Endothelial cell of umbilical vein (primary cell): ENCODE data around the gene DUOXA1. TPM values are rescaled to one million over a fixed set of nuclear protein-coding genes. Genes with fewer than 3 reads are reported as not detected.
"Not testable (repeated sequence)": the region's sequence is repeated elsewhere in the genome, so short reads cannot be mapped to it uniquely, and the experiment has no call there.

Experiments used
- BruUV-seq: library from RNA; stranded (reverse); fragments of 400-500 nt; replicated peaks from 2 replicates; lab custom pipeline; 2021; lab: Mats Ljungman, UMichigan
- CTCF ChIA-PET: fragments of 300-600, 350-600 bp; sonication (Branson Sonifier 250); formaldehyde crosslinking; loops from one replicate; lab custom pipeline; 2021; ENCODE audit warnings: antibody characterized with exemption, inconsistent platforms; lab: Charles Lee
- POLR2A ChIA-PET: fragments of 300-600, 350-600 bp; sonication (Branson Sonifier 250); formaldehyde crosslinking; loops from one replicate; lab custom pipeline; 2021; ENCODE audit warnings: antibody characterized with exemption, inconsistent platforms; lab: Charles Lee
- DNase-seq: peaks from one replicate; pipeline ENCODE4 v3.0.0-alpha.2; 2011; ENCODE audit warnings: low read depth, low spot score
- FAIRE-seq: peaks from 2 replicates; lab custom pipeline; 2011; peaks lifted over from hg19 to GRCh38; lab: Jason Lieb, UNC
- H2AFZ ChIP-seq: 2 replicates; pipeline ENCODE4 v1.6.0; 2012; ENCODE audit warnings: low read depth, low read length, control low read depth, inconsistent platforms
- H3K27ac ChIP-seq: 2 replicates; pipeline ENCODE4 v1.5.1; 2011; ENCODE audit warnings: low read depth, mild to moderate bottlenecking, control low read depth, low read length, moderate library complexity; ENCODE audit not compliant: insufficient read depth
- H3K27me3 ChIP-seq, 2 experiments: 2 replicates each; pipeline versions ENCODE4 v1.6.0 to v1.6.1; 2011; ENCODE audit warnings: low read length in 2 of 2, mixed read lengths in 1 of 2; ENCODE audit not compliant: control insufficient read depth in 2 of 2, insufficient read depth in 2 of 2
- H3K36me3 ChIP-seq, 2 experiments: 2 replicates in 1 of 2; 3 replicates in 1 of 2; pipeline ENCODE4 v1.5.1; 2011; ENCODE audit warnings: low read length in 2 of 2, mild to moderate bottlenecking in 1 of 2, moderate library complexity in 1 of 2; ENCODE audit not compliant: control insufficient read depth in 2 of 2, insufficient read depth in 2 of 2; ENCODE audit errors: extremely low read depth in 1 of 2
- H3K4me1 ChIP-seq: 3 replicates; pipeline ENCODE4 v1.5.1; 2011; ENCODE audit warnings: mild to moderate bottlenecking, low read length; ENCODE audit not compliant: control insufficient read depth, insufficient read depth; ENCODE audit errors: extremely low read depth
- H3K4me2 ChIP-seq: 2 replicates; pipeline ENCODE4 v1.6.1; 2011; ENCODE audit warnings: low read length, control low read depth, mixed read lengths; ENCODE audit not compliant: insufficient read depth
- H3K4me3 ChIP-seq, 3 experiments: fragments of 200-600 bp in 1 of 3; sonication (generic), shearing (Covaris generic) in 1 of 3; replicated peaks in 1 of 3; 2 replicates each; pipeline ENCODE4 v1.5.1; 2011 to 2016; ENCODE audit warnings: control low read depth in 3 of 3, low read length in 3 of 3, mild to moderate bottlenecking in 2 of 3, inconsistent platforms in 1 of 3, low read depth in 1 of 3, moderate library complexity in 1 of 3; ENCODE audit not compliant: insufficient read depth in 1 of 3
- H3K79me2 ChIP-seq: 2 replicates; pipeline ENCODE4 v1.6.0; 2012; ENCODE audit warnings: low read length, inconsistent platforms; ENCODE audit not compliant: control insufficient read depth, insufficient read depth
- H3K9ac ChIP-seq: replicated peaks from 2 replicates; pipeline ENCODE3; 2011; ENCODE audit warnings: low read length, control low read depth; ENCODE audit not compliant: insufficient read depth; ENCODE audit errors: extremely low read depth
- H3K9me1 ChIP-seq: replicated peaks from 3 replicates; pipeline ENCODE4 v1.6.0; 2011; ENCODE audit warnings: mild to moderate bottlenecking, low read length; ENCODE audit not compliant: control insufficient read depth, insufficient read depth; ENCODE audit errors: extremely low read depth
- H3K9me3 ChIP-seq: replicated peaks from 2 replicates; pipeline ENCODE4 v1.5.1; 2012; ENCODE audit warnings: low read length, inconsistent platforms; ENCODE audit not compliant: control insufficient read depth, insufficient read depth
- H4K20me1 ChIP-seq: replicated peaks from 2 replicates; pipeline ENCODE3; 2011; ENCODE audit warnings: mild to moderate bottlenecking, low read length; ENCODE audit not compliant: control insufficient read depth, insufficient read depth; ENCODE audit errors: extremely low read depth
- dilution Hi-C: fragments of 300-500 bp; cut with MboI; formaldehyde crosslinking; loops from one replicate; pipeline ENCODE4 v1.15.0; 2019; ENCODE audit warnings: low sequenced_read_pairs; ENCODE audit not compliant: extremely low pct_ligation_motif_present
- intact Hi-C: fragments of 100-400 bp; cut with micrococcal nuclease; formaldehyde crosslinking; loops from one replicate; pipeline ENCODE4 v1.10.0; 2022
- polyA plus RNA-seq, 4 experiments: library from polyadenylated mRNA; depleted of rRNA in 3 of 4; stranded (reverse) in 3 of 4; unstranded in 1 of 4; fragments of >200 nt; gene quantifications; 2 replicates each; pipeline versions ENCODE4 v1.2.1 to v1.2.3, GENCODE V29; 2011 to 2012; ENCODE audit warnings: missing spikeins in 1 of 4
- total RNA-seq: library from RNA; stranded (reverse); gene quantifications from 2 replicates; pipeline ENCODE4 v1.2.3, GENCODE V29; 2021

Gene DUOXA1
- total and polyA plus RNA-seq, 2 donors (not counting 3 experiments of a cell fraction or from before 2014, with no cell fraction given): 0.07 TPM; not detected in 1

DNA sequence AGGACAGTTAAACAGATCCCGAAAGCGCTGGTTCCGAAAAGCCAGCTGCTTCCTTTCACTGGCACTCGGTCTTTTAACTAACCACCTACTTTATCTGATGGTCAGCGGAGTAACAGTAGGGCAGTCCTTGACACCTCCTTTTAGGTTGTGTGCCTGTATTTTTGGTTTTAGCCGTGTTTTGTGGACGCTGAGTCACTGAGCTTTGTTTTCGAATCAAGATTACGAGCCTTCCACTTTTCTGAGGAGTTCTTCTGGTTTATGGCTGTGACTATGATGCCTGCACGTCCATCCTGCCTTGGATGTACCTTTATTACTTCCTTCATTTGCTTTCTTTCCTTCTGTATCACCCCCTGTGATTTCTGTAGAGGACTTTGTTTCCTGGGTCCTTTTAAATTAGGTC, 47.3 kb downstream of the DUOXA1 start:
- FAIRE-seq, intact Hi-C loops, H4K20me1 ChIP-seq, POLR2A ChIA-PET, H2AFZ ChIP-seq, H3K79me2 ChIP-seq, H3K4me3 ChIP-seq, H3K9me3 ChIP-seq, dilution Hi-C loops, CTCF ChIA-PET, H3K36me3 ChIP-seq, BruUV-seq, H3K27ac ChIP-seq, H3K9ac ChIP-seq, H3K9me1 ChIP-seq, DNase-seq, H3K4me1 ChIP-seq, H3K4me2 ChIP-seq: not testable (repeated sequence)
- H3K27me3 ChIP-seq: peaks cover 19 to 20% of the 10 kb centered on the region in 2 experiments

DNA sequence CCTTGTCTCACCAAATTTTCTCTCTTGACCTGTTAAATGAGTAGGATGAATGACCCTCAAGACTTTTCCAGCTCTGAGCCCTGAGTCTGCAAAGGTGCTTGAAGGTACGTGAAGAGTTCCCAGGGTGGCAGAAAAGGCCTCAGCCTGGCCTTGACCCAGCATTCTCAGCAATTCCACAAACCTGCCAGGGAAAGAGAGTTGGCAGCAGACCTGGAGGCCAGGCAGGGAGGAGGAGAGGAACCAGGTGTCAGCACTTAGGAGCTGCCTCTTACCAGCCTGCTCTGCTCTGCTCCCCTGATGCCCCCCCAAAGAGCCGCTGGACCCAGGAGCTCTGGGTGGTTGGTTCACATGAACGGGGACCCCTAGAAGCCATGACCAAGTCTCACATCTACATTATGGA, 49.1 kb downstream of the DUOXA1 start:
- DNase-seq, H3K4me2 ChIP-seq, H3K9me3 ChIP-seq, H2AFZ ChIP-seq, H3K27ac ChIP-seq, H3K9ac ChIP-seq, H3K36me3 ChIP-seq, H3K79me2 ChIP-seq, FAIRE-seq, H4K20me1 ChIP-seq, POLR2A ChIA-PET, H3K4me1 ChIP-seq, intact Hi-C loops, BruUV-seq, H3K4me3 ChIP-seq, H3K9me1 ChIP-seq, dilution Hi-C loops: not testable (repeated sequence)
- CTCF ChIA-PET: interaction anchor here (0.6 to 1.7 kb wide), 2 partner anchors 37 to 715 kb away, joined by 3 to 7 read pairs; no protein-coding TSS in a partner anchor
- peaks cover 13 to 14% of the 10 kb centered on the region in 2 experiments for H3K27me3 ChIP-seq

DNA sequence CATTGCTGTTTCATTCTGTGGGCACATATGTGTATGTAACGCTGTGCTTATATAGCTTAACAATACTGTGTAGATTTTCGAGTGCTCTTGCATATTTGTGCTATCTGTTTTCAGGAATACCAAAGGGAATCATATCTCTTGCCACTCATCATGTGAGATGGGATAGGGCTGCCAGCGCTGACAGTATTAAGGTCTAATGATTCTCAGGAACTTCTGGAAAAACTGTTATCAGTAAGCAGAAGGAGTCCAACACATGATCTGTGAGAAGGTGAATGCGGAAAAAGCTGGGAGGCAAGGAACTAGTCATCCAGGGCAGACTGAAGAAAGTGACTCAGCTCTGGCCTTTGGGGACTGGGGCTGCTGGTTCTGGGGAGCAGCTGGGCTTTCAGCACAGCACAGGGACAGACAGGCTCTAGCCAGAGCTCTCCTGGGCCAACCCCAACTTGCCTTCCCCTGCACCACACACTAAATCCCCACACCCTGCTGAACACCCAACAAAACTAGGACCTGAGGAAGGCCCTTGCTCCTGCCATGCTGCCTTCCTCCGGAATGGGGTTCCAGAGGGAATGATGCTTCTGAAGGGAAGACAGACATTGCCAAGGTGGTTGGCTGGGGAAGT, 49.9 kb downstream of the DUOXA1 start:
- H4K20me1 ChIP-seq, dilution Hi-C loops, BruUV-seq, H3K9ac ChIP-seq, H3K9me1 ChIP-seq, H3K79me2 ChIP-seq, intact Hi-C loops, DNase-seq, H3K4me1 ChIP-seq, H3K4me3 ChIP-seq, H3K36me3 ChIP-seq, CTCF ChIA-PET, POLR2A ChIA-PET, FAIRE-seq, H2AFZ ChIP-seq, H3K27ac ChIP-seq, H3K4me2 ChIP-seq, H3K9me3 ChIP-seq: not testable (repeated sequence)
- H3K27me3 ChIP-seq: peaks cover 9 to 11% of the 10 kb centered on the region in 2 experiments

GRCh38 chr15:45079201-45079600, 50.5 kb downstream of the DUOXA1 start:
- H2AFZ ChIP-seq, intact Hi-C loops, POLR2A ChIA-PET, H3K9me3 ChIP-seq, H4K20me1 ChIP-seq, H3K27me3 ChIP-seq, H3K79me2 ChIP-seq, H3K9ac ChIP-seq, CTCF ChIA-PET, DNase-seq, BruUV-seq, FAIRE-seq, H3K4me1 ChIP-seq, dilution Hi-C loops, H3K9me1 ChIP-seq, H3K27ac ChIP-seq, H3K4me2 ChIP-seq, H3K4me3 ChIP-seq, H3K36me3 ChIP-seq: not testable (repeated sequence)
